GM23248 (cell line): ENCODE measurements around the gene PRXL2B.
"Not testable (repeated sequence)": the region's sequence is repeated elsewhere in the genome, so short reads cannot be mapped to it uniquely, and the experiment has no call there.

ENCODE experiments used
- EZH2 ChIP-seq: fragments of 200-600 bp; sonication (generic); IDR thresholded peaks from 2 replicates; pipeline ENCODE4 v1.6.1; 2018; ENCODE audit warnings: antibody characterized with exemption, mild to moderate bottlenecking; ENCODE audit not compliant: insufficient read depth, poor library complexity, severe bottlenecking
- EZH2phosphoT487 ChIP-seq: fragments of 200-600 bp; sonication (generic); IDR thresholded peaks from 2 replicates; pipeline ENCODE4 v1.6.1; 2018; ENCODE audit warnings: antibody characterized with exemption, moderate library complexity, mild to moderate bottlenecking, low read depth; ENCODE audit not compliant: insufficient read depth

GRCh38 chr1:2569703-2570102, 16.9 kb upstream of the PRXL2B start:
- not testable (repeated sequence) for TF ChIP-seq EZH2phosphoT487, EZH2
